ENCODE data around the gene MARCO.

Gene MARCO

DNA sequence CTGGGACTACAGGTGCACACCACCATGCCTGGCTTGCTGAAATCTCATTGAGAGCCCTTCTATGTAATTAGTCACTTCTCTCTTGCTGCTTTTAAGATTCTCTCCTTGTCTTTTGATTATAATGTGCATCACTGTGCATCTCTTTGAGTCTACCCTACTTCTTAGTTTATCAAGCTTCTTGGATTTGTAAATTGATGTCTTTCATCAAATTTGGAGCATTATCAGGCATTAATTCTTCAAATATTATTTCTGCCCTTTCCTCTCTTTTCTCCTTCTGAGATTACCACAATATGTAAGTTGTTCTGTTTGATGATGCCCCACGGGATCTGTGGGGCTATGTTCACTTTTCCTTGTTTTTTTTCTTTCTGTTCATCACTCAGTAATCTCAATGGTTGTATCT is 9.0 kb upstream of the MARCO start:
- TF ChIP-seq EZH2 (IDR thresholded peaks at IDR 0.05; ENCODE audit: borderline replicate concordance, low read length): no peak
- TF ChIP-seq, protein P1, sequence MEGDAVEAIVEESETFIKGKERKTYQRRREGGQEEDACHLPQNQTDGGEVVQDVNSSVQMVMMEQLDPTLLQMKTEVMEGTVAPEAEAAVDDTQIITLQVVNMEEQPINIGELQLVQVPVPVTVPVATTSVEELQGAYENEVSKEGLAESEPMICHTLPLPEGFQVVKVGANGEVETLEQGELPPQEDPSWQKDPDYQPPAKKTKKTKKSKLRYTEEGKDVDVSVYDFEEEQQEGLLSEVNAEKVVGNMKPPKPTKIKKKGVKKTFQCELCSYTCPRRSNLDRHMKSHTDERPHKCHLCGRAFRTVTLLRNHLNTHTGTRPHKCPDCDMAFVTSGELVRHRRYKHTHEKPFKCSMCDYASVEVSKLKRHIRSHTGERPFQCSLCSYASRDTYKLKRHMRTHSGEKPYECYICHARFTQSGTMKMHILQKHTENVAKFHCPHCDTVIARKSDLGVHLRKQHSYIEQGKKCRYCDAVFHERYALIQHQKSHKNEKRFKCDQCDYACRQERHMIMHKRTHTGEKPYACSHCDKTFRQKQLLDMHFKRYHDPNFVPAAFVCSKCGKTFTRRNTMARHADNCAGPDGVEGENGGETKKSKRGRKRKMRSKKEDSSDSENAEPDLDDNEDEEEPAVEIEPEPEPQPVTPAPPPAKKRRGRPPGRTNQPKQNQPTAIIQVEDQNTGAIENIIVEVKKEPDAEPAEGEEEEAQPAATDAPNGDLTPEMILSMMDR (IDR thresholded peaks at IDR 0.05; ENCODE audit: low read length): no peak
- H3F3A ChIP-seq (ENCODE audit: insufficient read depth, low read length): no peaks in the 10 kb centered on the region
- H3K36me3 ChIP-seq (ENCODE audit: insufficient read depth, low read length): no peaks in the 10 kb centered on the region
- no peak overlapping the region for H3K4me2 ChIP-seq (ENCODE audit: low read length)
- no peak overlapping the region for H3K9ac ChIP-seq (ENCODE audit: low read length)
- H3K27me3 ChIP-seq (ENCODE audit: insufficient read depth, low read length): no peaks in the 10 kb centered on the region
- H3K79me2 ChIP-seq (ENCODE audit: insufficient read depth, low read length): no peaks in the 10 kb centered on the region
- H3K27ac ChIP-seq (ENCODE audit: low read depth, low read length, poor library complexity, severe bottlenecking): no peak overlapping the region
- H3K4me1 ChIP-seq (ENCODE audit: insufficient read depth, low read length, severe bottlenecking): no peaks in the 10 kb centered on the region
- no peak overlapping the region for H2AFZ ChIP-seq (ENCODE audit: low read length)
- H3K9me3 ChIP-seq (ENCODE audit: low read length): no peaks in the 10 kb centered on the region
- H4K20me1 ChIP-seq (ENCODE audit: insufficient read depth, low read length): no peaks in the 10 kb centered on the region
- no peaks in the 10 kb centered on the region for H3K9me2 ChIP-seq (ENCODE audit: low read depth, low read length)
- no peak overlapping the region for H3K4me3 ChIP-seq (ENCODE audit: low read depth, low read length, poor library complexity, severe bottlenecking)

DNA sequence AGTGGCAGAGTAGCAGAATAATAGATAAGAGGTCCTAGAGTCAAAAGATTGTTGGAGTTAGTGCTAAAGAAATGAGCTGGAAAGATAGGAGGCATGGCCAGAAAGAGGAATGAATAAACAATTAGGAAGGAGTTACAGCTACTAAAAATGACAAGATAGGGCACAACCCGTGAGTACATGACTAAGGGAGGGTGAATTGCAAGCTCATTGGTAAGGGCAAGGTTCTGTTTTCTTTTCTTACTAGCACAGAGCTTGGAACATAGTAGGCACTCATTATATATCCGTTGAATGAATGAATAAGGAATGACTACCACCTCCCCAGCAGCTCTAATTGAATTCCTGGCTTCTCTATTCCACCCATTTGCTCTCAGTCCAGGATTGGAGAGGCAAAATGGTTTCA is 5.7 kb upstream of the MARCO start:
- H3K36me3 ChIP-seq (ENCODE audit: insufficient read depth, low read length): no peaks in the 10 kb centered on the region
- no peaks in the 10 kb centered on the region for H3F3A ChIP-seq (ENCODE audit: insufficient read depth, low read length)
- no peaks in the 10 kb centered on the region for H3K9me2 ChIP-seq (ENCODE audit: low read depth, low read length)
- H3K4me2 ChIP-seq (ENCODE audit: low read length): no peak overlapping the region
- no peak overlapping the region for H3K27ac ChIP-seq (ENCODE audit: low read depth, low read length, poor library complexity, severe bottlenecking)
- no peaks in the 10 kb centered on the region for H4K20me1 ChIP-seq (ENCODE audit: insufficient read depth, low read length)
- no peak overlapping the region for H2AFZ ChIP-seq (ENCODE audit: low read length)
- H3K27me3 ChIP-seq (ENCODE audit: insufficient read depth, low read length): no peaks in the 10 kb centered on the region
- no peak overlapping the region for H3K4me3 ChIP-seq (ENCODE audit: low read depth, low read length, poor library complexity, severe bottlenecking)
- H3K4me1 ChIP-seq (ENCODE audit: insufficient read depth, low read length, severe bottlenecking): no peaks in the 10 kb centered on the region
- TF ChIP-seq EZH2 (IDR thresholded peaks at IDR 0.05; ENCODE audit: borderline replicate concordance, low read length): no peak
- TF ChIP-seq, protein P1 (IDR thresholded peaks at IDR 0.05; ENCODE audit: low read length): no peak
- no peaks in the 10 kb centered on the region for H3K79me2 ChIP-seq (ENCODE audit: insufficient read depth, low read length)
- no peaks in the 10 kb centered on the region for H3K9me3 ChIP-seq (ENCODE audit: low read length)
- H3K9ac ChIP-seq (ENCODE audit: low read length): no peak overlapping the region

DNA sequence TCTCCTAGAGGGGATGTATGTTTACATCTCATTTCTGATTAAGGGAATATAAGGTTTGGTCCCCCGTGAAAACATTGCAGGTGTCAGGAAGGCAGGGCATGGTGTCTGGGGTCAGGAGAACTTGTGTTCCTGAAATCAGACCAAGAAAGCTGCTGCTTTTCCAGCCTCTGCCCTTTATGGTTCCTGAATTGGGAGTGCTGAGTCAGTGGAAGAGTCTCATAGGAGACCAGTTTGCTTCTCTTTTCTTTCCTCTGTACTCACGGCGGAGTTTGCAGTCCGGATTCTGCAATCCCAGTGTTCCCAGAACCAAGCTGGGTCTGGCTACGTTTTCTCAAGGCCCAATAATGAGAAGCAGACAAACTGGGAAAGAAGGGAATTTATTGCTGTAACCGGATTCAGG is 5.1 kb upstream of the MARCO start:
- Histone ChIP-seq H3K9me2 (ENCODE audit: low read depth, low read length) (no peaks in the 10 kb centered on the region), H3K9ac (ENCODE audit: low read length) (no peak overlapping the region), H3K79me2 (ENCODE audit: insufficient read depth, low read length) (no peaks in the 10 kb centered on the region), H2AFZ (ENCODE audit: low read length) (no peak overlapping the region), H3K4me3 (ENCODE audit: low read depth, low read length, poor library complexity, severe bottlenecking) (no peak overlapping the region), H3K9me3 (ENCODE audit: low read length) (no peaks in the 10 kb centered on the region), H3K36me3 (ENCODE audit: insufficient read depth, low read length) (no peaks in the 10 kb centered on the region), H3K27ac (ENCODE audit: low read depth, low read length, poor library complexity, severe bottlenecking) (no peak overlapping the region), H3K27me3 (ENCODE audit: insufficient read depth, low read length) (no peaks in the 10 kb centered on the region), H3K4me2 (ENCODE audit: low read length) (no peak overlapping the region), H3K4me1 (ENCODE audit: insufficient read depth, low read length, severe bottlenecking) (no peaks in the 10 kb centered on the region), H3F3A (ENCODE audit: insufficient read depth, low read length) (no peaks in the 10 kb centered on the region), H4K20me1 (ENCODE audit: insufficient read depth, low read length) (no peaks in the 10 kb centered on the region)
- no peak for TF ChIP-seq EZH2 (IDR thresholded peaks at IDR 0.05; ENCODE audit: borderline replicate concordance, low read length)
- TF ChIP-seq, protein P1 (IDR thresholded peaks at IDR 0.05; ENCODE audit: low read length): no peak

Measured in OCI-LY1 (cell line).